Activated CD8-positive, alpha-beta memory T cell treated with anti-CD3 and anti-CD28 coated beads, Interleukin-2, amount 50 U/mL, for 1 hour (primary cell): ENCODE data around the gene FCHO1.

Experiments
- DNase-seq: peaks from one replicate; pipeline ENCODE4 v3.0.0-alpha.2; 2020; ENCODE audit errors: extremely low read depth

Gene FCHO1

GRCh38 chr19:17751103-17751911 is at the start of gene FCHO1:
Gene FCHO1 (plus strand): TSS chr19:17751477. CDS start chr19:17755165, 3,688 bp downstream.
- peak; percentile 73 for DNase-seq

GRCh38 chr19:17703824-17704463 is 47.3 kb upstream of the FCHO1 start:
- peak; percentile 47 for DNase-seq

- DNase-seq, result no peak
These were observed 44.5 kb upstream of the FCHO1 start for GRCh38 chr19:17706750-17707181.

GRCh38 chr19:17711851-17712250 is 39.4 kb upstream of the FCHO1 start:
- no peak for DNase-seq

GRCh38 chr19:17716309-17716929 is 34.9 kb upstream of the FCHO1 start:
- DNase-seq, result no peak

- no peak for DNase-seq
These were observed 32.7 kb upstream of the FCHO1 start for GRCh38 chr19:17718550-17718946.

- peak; percentile 17 for DNase-seq
These were observed 32.1 kb upstream of the FCHO1 start, which contains the start of gene MAP1S for GRCh38 chr19:17718947-17719711. Gene MAP1S (plus strand): TSS chr19:17719480. CDS start chr19:17719503, 23 bp downstream.

GRCh38 chr19:17719730-17720400 is 31.4 kb upstream of the FCHO1 start:
- DNase-seq, result no peak

- no peak for DNase-seq
These were observed 30.8 kb upstream of the FCHO1 start for GRCh38 chr19:17720440-17720839.

GRCh38 chr19:17721111-17721628 is 30.1 kb upstream of the FCHO1 start:
- DNase-seq, result no peak

- no peak for DNase-seq
These were observed 29.5 kb upstream of the FCHO1 start for GRCh38 chr19:17721821-17722220.

GRCh38 chr19:17722655-17723240 is 28.5 kb upstream of the FCHO1 start:
- no peak for DNase-seq

- DNase-seq, result no peak
These were observed 26.6 kb upstream of the FCHO1 start for GRCh38 chr19:17724655-17725054.

- no peak for DNase-seq
These were observed 25.7 kb upstream of the FCHO1 start for GRCh38 chr19:17725422-17726078.

GRCh38 chr19:17726136-17726741 is 25.0 kb upstream of the FCHO1 start:
- no peak for DNase-seq

GRCh38 chr19:17726964-17727773 is 24.1 kb upstream of the FCHO1 start:
- DNase-seq, result no peak

GRCh38 chr19:17727843-17728242 is 23.4 kb upstream of the FCHO1 start:
- DNase-seq, result no peak

GRCh38 chr19:17733127-17733526 is 18.1 kb upstream of the FCHO1 start:
- DNase-seq, result no peak

- DNase-seq, result no peak
These were observed 17.1 kb upstream of the FCHO1 start for GRCh38 chr19:17734146-17734545.
